Measurements from ENCODE around the gene TMEM119. TPM values are rescaled to one million over a fixed set of nuclear protein-coding genes. Genes with fewer than 3 reads are reported as not detected.
"Not testable (repeated sequence)": the region's sequence is repeated elsewhere in the genome, so short reads cannot be mapped to it uniquely, and the experiment has no call there.

Gene TMEM119
- total RNA-seq, 1 experiment from 2014 or later = 0.58 TPM

GRCh38 chr12:108560752-108561719 is 36.8 kb downstream of the TMEM119 start, which contains the start of gene SART3:
Gene SART3 (minus strand): TSS chr12:108561173. CDS start chr12:108561154, 19 bp downstream.
- in situ Hi-C loops (cut with HindIII; ENCODE audit: low sequenced_read_pairs) = no loop called here
- DNase-seq (ENCODE audit: low spot score) = peak; percentile 95

- DNase-seq (ENCODE audit: low spot score) = no peak
- in situ Hi-C loops (cut with HindIII; ENCODE audit: low sequenced_read_pairs) = no loop called here
Measured at GRCh38 chr12:108560321-108560721, 37.6 kb downstream of the TMEM119 start.

GRCh38 chr12:108559748-108560147 is 38.1 kb downstream of the TMEM119 start:
- in situ Hi-C loops (cut with HindIII; ENCODE audit: low sequenced_read_pairs) = no loop called here
- no peak for DNase-seq (ENCODE audit: low spot score)

- in situ Hi-C loops (cut with HindIII; ENCODE audit: low sequenced_read_pairs) = no loop called here
- no peak for DNase-seq (ENCODE audit: low spot score)
Measured at GRCh38 chr12:108559007-108559655, 38.8 kb downstream of the TMEM119 start.

GRCh38 chr12:108555383-108555782 is 42.5 kb downstream of the TMEM119 start:
- in situ Hi-C loops (cut with HindIII; ENCODE audit: low sequenced_read_pairs); DNase-seq (ENCODE audit: low spot score): not testable (repeated sequence)

GRCh38 chr12:108553799-108554198 is 44.1 kb downstream of the TMEM119 start:
- no peak for DNase-seq (ENCODE audit: low spot score)
- in situ Hi-C loops (cut with HindIII; ENCODE audit: low sequenced_read_pairs) = no loop called here

- in situ Hi-C loops (cut with HindIII; ENCODE audit: low sequenced_read_pairs) = no loop called here
- no peak for DNase-seq (ENCODE audit: low spot score)
Measured at GRCh38 chr12:108551535-108551934, 46.3 kb downstream of the TMEM119 start.

- no peak for DNase-seq (ENCODE audit: low spot score)
- in situ Hi-C loops (cut with HindIII; ENCODE audit: low sequenced_read_pairs) = no loop called here
Measured at GRCh38 chr12:108548954-108549521, 48.8 kb downstream of the TMEM119 start.

- in situ Hi-C loops (cut with HindIII; ENCODE audit: low sequenced_read_pairs) = no loop called here
- DNase-seq (ENCODE audit: low spot score) = no peak
Measured at GRCh38 chr12:108547686-108548085, 50.2 kb downstream of the TMEM119 start.

GRCh38 chr12:108543652-108544051 is 54.2 kb downstream of the TMEM119 start:
- DNase-seq (ENCODE audit: low spot score) = no peak
- in situ Hi-C loops (cut with HindIII; ENCODE audit: low sequenced_read_pairs) = no loop called here

- no peak for DNase-seq (ENCODE audit: low spot score)
- in situ Hi-C loops (cut with HindIII; ENCODE audit: low sequenced_read_pairs) = no loop called here
Measured at GRCh38 chr12:108542320-108542719, 55.6 kb downstream of the TMEM119 start.

Other genes starting within 250 kb of the TMEM119 start
- gene FICD, start 82.8 kb downstream of the TMEM119 start, total RNA-seq (2014; rRNA removed; shearing (Covaris generic)) = 1.0 and 1.7 TPM in 2 replicates
- gene SART3, start 36.9 kb downstream of the TMEM119 start, total RNA-seq (2014; rRNA removed; shearing (Covaris generic)) = 61.3 and 72.8 TPM in 2 replicates
- gene ISCU, start 35.5 kb downstream of the TMEM119 start, total RNA-seq (2014; rRNA removed; shearing (Covaris generic)) = 157 and 159 TPM in 2 replicates
- gene SELPLG, start 35.8 kb upstream of the TMEM119 start, total RNA-seq (2014; rRNA removed; shearing (Covaris generic)) = 0.74 and 1.1 TPM in 2 replicates
- 102 and 177 TPM in 2 replicates for gene CORO1C, start 133.4 kb upstream of the TMEM119 start, total RNA-seq (2014; rRNA removed; shearing (Covaris generic))